ENCODE data around the gene LSM7. TPM values are rescaled to one million over a fixed set of nuclear protein-coding genes. Genes with fewer than 3 reads are reported as not detected.

The LSM7 gene
- total RNA-seq, 1 experiment from 2014 or later, result 152 TPM

DNA sequence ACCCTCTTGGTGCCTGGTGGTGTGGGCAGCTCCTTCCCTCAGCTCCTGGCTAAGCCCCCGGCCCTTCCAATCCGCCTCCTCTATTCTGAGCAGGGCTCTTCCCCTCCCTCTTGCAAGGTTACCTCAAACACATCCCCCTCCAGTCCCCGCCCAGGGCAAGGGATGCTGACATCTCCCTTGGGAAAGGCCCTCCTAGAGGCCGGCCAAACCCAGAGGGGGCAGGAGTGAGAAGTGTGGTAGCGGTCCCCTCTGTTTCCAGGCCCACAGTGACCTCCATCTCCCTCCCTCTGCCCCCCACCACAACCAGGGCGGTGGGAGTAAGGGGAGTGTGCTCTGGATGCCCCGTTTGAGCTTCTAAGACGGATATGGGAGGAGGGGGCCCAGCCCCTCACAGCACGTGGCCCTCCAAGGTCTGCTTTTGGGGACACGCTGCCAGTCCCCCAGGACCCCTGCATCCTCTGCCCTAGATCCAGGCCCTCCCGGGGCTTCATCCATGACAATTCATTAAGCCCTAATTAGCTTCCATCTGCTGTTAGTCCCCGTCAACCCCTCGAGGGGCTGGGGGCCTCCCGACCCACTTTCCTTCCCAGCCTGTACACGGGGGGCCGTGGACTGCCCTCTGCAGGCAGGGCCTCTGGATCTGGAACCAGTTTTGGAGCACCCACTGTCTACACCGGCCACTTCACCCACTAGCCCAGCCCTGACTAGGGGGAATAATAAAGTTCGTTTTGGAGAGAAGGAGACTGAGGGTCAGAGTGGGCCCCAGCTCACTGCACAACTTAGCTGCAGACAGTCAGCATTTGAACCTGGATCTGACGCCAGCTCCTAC, 22.7 kb downstream of the LSM7 start:
- DNase-seq (ENCODE audit: low spot score), result no peak
- H3K4me1 ChIP-seq (ENCODE audit: insufficient read depth, low read length, poor library complexity, severe bottlenecking), result no peaks in the 10 kb centered on the region
- no peak overlapping the region for H3K4me3 ChIP-seq (ENCODE audit: low read depth, low read length, poor library complexity, severe bottlenecking)
- POLR2A ChIA-PET (ENCODE audit: low non-redundant PET), result no interaction called here
- TF ChIP-seq EZH2 (IDR thresholded peaks at IDR 0.05; ENCODE audit: borderline replicate concordance, low read depth, low read length, poor library complexity, severe bottlenecking) (no peak), CTCF (conservative IDR thresholded peaks at IDR 0.05; ENCODE audit: low read depth, low read length) (no peak)
- H3K36me3 ChIP-seq (ENCODE audit: insufficient read depth, low read length, poor library complexity, severe bottlenecking), result no peaks in the 10 kb centered on the region
- no TSS peak for BruUV-seq (replicated peaks)
- CTCF ChIA-PET, result no interaction called here
- H3K27ac ChIP-seq (ENCODE audit: low read depth, low read length, poor library complexity, severe bottlenecking), result no peak overlapping the region
- H3K9me3 ChIP-seq (ENCODE audit: low read depth, low read length, poor library complexity, severe bottlenecking), result no peaks in the 10 kb centered on the region
- no peaks in the 10 kb centered on the region for H3K27me3 ChIP-seq (replicated peaks; ENCODE audit: insufficient read depth, low read depth, low read length, poor library complexity)
- intact Hi-C loops (cut with micrococcal nuclease; ENCODE audit: unreplicated experiment), result no loop called here

- H3K4me3 ChIP-seq (ENCODE audit: low read depth, low read length, poor library complexity, severe bottlenecking), result no peak overlapping the region
- BruUV-seq (replicated peaks), result no TSS peak
- TF ChIP-seq CTCF (conservative IDR thresholded peaks at IDR 0.05; ENCODE audit: low read depth, low read length) (no peak), EZH2 (IDR thresholded peaks at IDR 0.05; ENCODE audit: borderline replicate concordance, low read depth, low read length, poor library complexity, severe bottlenecking) (no peak)
- no peaks in the 10 kb centered on the region for H3K27me3 ChIP-seq (replicated peaks; ENCODE audit: insufficient read depth, low read depth, low read length, poor library complexity)
- no peak overlapping the region for H3K27ac ChIP-seq (ENCODE audit: low read depth, low read length, poor library complexity, severe bottlenecking)
- intact Hi-C loops (cut with micrococcal nuclease; ENCODE audit: unreplicated experiment), result no loop called here
- H3K9me3 ChIP-seq (ENCODE audit: low read depth, low read length, poor library complexity, severe bottlenecking), result no peaks in the 10 kb centered on the region
- ChIA-PET CTCF (no interaction called here), POLR2A (ENCODE audit: low non-redundant PET) (no interaction called here)
- no peak for DNase-seq (ENCODE audit: low spot score)
- H3K36me3 ChIP-seq (ENCODE audit: insufficient read depth, low read length, poor library complexity, severe bottlenecking), result no peaks in the 10 kb centered on the region
- H3K4me1 ChIP-seq (ENCODE audit: insufficient read depth, low read length, poor library complexity, severe bottlenecking), result no peaks in the 10 kb centered on the region
Observed at GRCh38 chr19:2303211-2303798, 25.1 kb downstream of the LSM7 start.

DNA sequence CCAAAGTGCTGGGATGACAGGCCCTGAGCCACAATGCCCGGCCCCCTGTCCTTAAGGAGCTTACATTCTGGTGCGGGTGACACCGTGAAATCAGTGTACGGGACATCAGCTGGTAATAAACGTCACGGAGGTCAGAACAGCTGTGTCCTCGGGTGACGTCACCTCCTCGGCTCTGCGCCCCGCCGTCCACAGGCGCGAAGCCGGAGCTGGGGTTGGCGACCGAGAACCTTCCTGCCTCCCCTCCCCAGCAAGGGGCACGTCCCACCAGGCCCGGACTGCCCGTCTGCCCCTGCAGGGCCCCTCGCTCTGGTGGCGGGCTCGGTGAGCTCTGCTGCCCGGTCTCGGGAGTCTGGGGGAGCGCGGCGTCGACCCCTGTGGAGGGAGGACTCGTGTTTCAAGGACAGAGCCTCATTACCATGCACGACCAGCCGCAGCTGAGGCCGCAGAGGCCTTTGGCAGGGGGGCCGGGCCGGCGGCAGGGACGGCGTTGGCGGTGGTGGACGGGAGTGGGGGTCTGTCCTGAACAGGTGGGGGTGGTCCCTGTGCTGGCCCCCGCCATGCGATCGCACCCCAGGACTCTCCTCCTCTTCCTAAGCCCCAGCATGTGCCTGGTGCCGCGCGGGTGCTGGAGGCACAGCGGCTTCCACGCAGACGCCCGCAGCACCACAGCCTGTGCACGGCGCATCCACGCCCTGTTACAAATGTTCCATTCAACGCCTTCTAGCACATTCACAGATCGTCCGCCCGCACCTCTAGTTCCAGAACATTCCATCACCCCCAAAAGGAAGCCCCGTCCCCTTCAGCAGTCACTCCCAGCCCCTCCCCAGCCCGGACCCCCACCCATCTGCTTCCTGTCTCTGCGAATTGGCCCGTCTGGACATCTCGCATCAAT, 25.8 kb downstream of the LSM7 start:
- no peak for DNase-seq (ENCODE audit: low spot score)
- CTCF ChIA-PET, result no interaction called here
- Histone ChIP-seq H3K27me3 (replicated peaks; ENCODE audit: insufficient read depth, low read depth, low read length, poor library complexity) (no peaks in the 10 kb centered on the region), H3K36me3 (ENCODE audit: insufficient read depth, low read length, poor library complexity, severe bottlenecking) (no peaks in the 10 kb centered on the region), H3K4me1 (ENCODE audit: insufficient read depth, low read length, poor library complexity, severe bottlenecking) (no peaks in the 10 kb centered on the region), H3K4me3 (ENCODE audit: low read depth, low read length, poor library complexity, severe bottlenecking) (no peak overlapping the region), H3K9me3 (ENCODE audit: low read depth, low read length, poor library complexity, severe bottlenecking) (no peaks in the 10 kb centered on the region), H3K27ac (ENCODE audit: low read depth, low read length, poor library complexity, severe bottlenecking) (no peak overlapping the region)
- BruUV-seq (replicated peaks), result no TSS peak
- TF ChIP-seq CTCF (conservative IDR thresholded peaks at IDR 0.05; ENCODE audit: low read depth, low read length) (no peak), EZH2 (IDR thresholded peaks at IDR 0.05; ENCODE audit: borderline replicate concordance, low read depth, low read length, poor library complexity, severe bottlenecking) (no peak)
- POLR2A ChIA-PET (ENCODE audit: low non-redundant PET), result no interaction called here
- intact Hi-C loops (cut with micrococcal nuclease; ENCODE audit: unreplicated experiment), result no loop called here
